ENCODE results near the gene BTNL9. TPM values are rescaled to one million over a fixed set of nuclear protein-coding genes. Genes with fewer than 3 reads are reported as not detected.
"Not testable (repeated sequence)": the region's sequence is repeated elsewhere in the genome, so short reads cannot be mapped to it uniquely, and the experiment has no call there.

BTNL9 gene
- polyA plus RNA-seq, 1 donor (not counting 4 experiments of a cell fraction or from before 2014, with no cell fraction given): 0.07 TPM

GRCh38 chr5:181101930-181102674, 62.0 kb downstream of the BTNL9 start:
- H3K27ac ChIP-seq (ENCODE audit: control insufficient read depth, insufficient read depth, low read length); H3K9me3 ChIP-seq (ENCODE audit: control insufficient read depth, low read depth, low read length); H3K79me2 ChIP-seq (ENCODE audit: control insufficient read depth, insufficient read depth, low read length); DNase-seq (ENCODE audit: low read depth, low spot score); H3K4me1 ChIP-seq (ENCODE audit: control insufficient read depth, extremely low read depth, insufficient read depth, low read length); H3K9me1 ChIP-seq (ENCODE audit: control insufficient read depth, extremely low read depth, insufficient read depth, low read length); H2AFZ ChIP-seq (ENCODE audit: control insufficient read depth, low read length); H3K27me3 ChIP-seq (ENCODE audit: control insufficient read depth, extremely low read depth, insufficient read depth, low read length); H3K36me3 ChIP-seq (ENCODE audit: control insufficient read depth in 2 of 2, extremely low read depth in 1 of 2, insufficient read depth in 2 of 2, low read length in 2 of 2); H4K20me1 ChIP-seq (ENCODE audit: control insufficient read depth, extremely low read depth, insufficient read depth, low read length); dilution Hi-C loops (cut with MboI; ENCODE audit: extremely low pct_ligation_motif_present, low sequenced_read_pairs); H3K9ac ChIP-seq (ENCODE audit: control insufficient read depth, extremely low read depth, insufficient read depth, low read length); H3K4me3 ChIP-seq (ENCODE audit: control insufficient read depth in 2 of 3, extremely low read depth in 1 of 3, insufficient read depth in 2 of 3, low read depth in 1 of 3, low read length in 3 of 3); H3K4me2 ChIP-seq (ENCODE audit: control insufficient read depth, extremely low read depth, insufficient read depth, low read depth, low read length): not testable (repeated sequence)
- peak; percentile 97 for FAIRE-seq

- H3K4me3 ChIP-seq (ENCODE audit: control insufficient read depth in 2 of 3, extremely low read depth in 1 of 3, insufficient read depth in 2 of 3, low read depth in 1 of 3, low read length in 3 of 3); H3K4me2 ChIP-seq (ENCODE audit: control insufficient read depth, extremely low read depth, insufficient read depth, low read depth, low read length); H4K20me1 ChIP-seq (ENCODE audit: control insufficient read depth, extremely low read depth, insufficient read depth, low read length); H3K4me1 ChIP-seq (ENCODE audit: control insufficient read depth, extremely low read depth, insufficient read depth, low read length); H3K36me3 ChIP-seq (ENCODE audit: control insufficient read depth in 2 of 2, extremely low read depth in 1 of 2, insufficient read depth in 2 of 2, low read length in 2 of 2); H3K9me1 ChIP-seq (ENCODE audit: control insufficient read depth, extremely low read depth, insufficient read depth, low read length); H3K9me3 ChIP-seq (ENCODE audit: control insufficient read depth, low read depth, low read length); H3K79me2 ChIP-seq (ENCODE audit: control insufficient read depth, insufficient read depth, low read length); dilution Hi-C loops (cut with MboI; ENCODE audit: extremely low pct_ligation_motif_present, low sequenced_read_pairs); H3K27ac ChIP-seq (ENCODE audit: control insufficient read depth, insufficient read depth, low read length); H3K9ac ChIP-seq (ENCODE audit: control insufficient read depth, extremely low read depth, insufficient read depth, low read length); DNase-seq (ENCODE audit: low read depth, low spot score); FAIRE-seq: not testable (repeated sequence)
- Histone ChIP-seq H3K27me3 (ENCODE audit: control insufficient read depth, extremely low read depth, insufficient read depth, low read length) (peaks cover 13% of the 10 kb centered on the region), H2AFZ (ENCODE audit: control insufficient read depth, low read length) (peak overlapping the region; percentile 49)
Observed at GRCh38 chr5:181104259-181104568, 64.1 kb downstream of the BTNL9 start.

GRCh38 chr5:181104606-181105390, 64.7 kb downstream of the BTNL9 start:
- dilution Hi-C loops (cut with MboI; ENCODE audit: extremely low pct_ligation_motif_present, low sequenced_read_pairs); H3K4me3 ChIP-seq (ENCODE audit: control insufficient read depth in 2 of 3, extremely low read depth in 1 of 3, insufficient read depth in 2 of 3, low read depth in 1 of 3, low read length in 3 of 3); H3K27ac ChIP-seq (ENCODE audit: control insufficient read depth, insufficient read depth, low read length); H4K20me1 ChIP-seq (ENCODE audit: control insufficient read depth, extremely low read depth, insufficient read depth, low read length); DNase-seq (ENCODE audit: low read depth, low spot score); H3K36me3 ChIP-seq (ENCODE audit: control insufficient read depth in 2 of 2, extremely low read depth in 1 of 2, insufficient read depth in 2 of 2, low read length in 2 of 2); H3K9me1 ChIP-seq (ENCODE audit: control insufficient read depth, extremely low read depth, insufficient read depth, low read length); H3K9ac ChIP-seq (ENCODE audit: control insufficient read depth, extremely low read depth, insufficient read depth, low read length); H2AFZ ChIP-seq (ENCODE audit: control insufficient read depth, low read length); H3K9me3 ChIP-seq (ENCODE audit: control insufficient read depth, low read depth, low read length); H3K4me2 ChIP-seq (ENCODE audit: control insufficient read depth, extremely low read depth, insufficient read depth, low read depth, low read length); H3K4me1 ChIP-seq (ENCODE audit: control insufficient read depth, extremely low read depth, insufficient read depth, low read length); H3K79me2 ChIP-seq (ENCODE audit: control insufficient read depth, insufficient read depth, low read length): not testable (repeated sequence)
- FAIRE-seq: peak; percentile 65
- peaks cover 11% of the 10 kb centered on the region for H3K27me3 ChIP-seq (ENCODE audit: control insufficient read depth, extremely low read depth, insufficient read depth, low read length)
